Measurements from ENCODE around the gene SELENOK. TPM values are rescaled to one million over a fixed set of nuclear protein-coding genes. Genes with fewer than 3 reads are reported as not detected.

The SELENOK gene
- total and polyA plus RNA-seq, 2 of the 13 experiments (the other 11 are each of a cell fraction or from before 2014, with no cell fraction given) = 67.0 to 81.0 TPM

GRCh38 chr3:53881691-53882593, 9.7 kb downstream of the SELENOK start, which contains the start of gene ACTR8 (continued):
- TF ChIP-seq ZNF710 (CRISPR knock-in tag; IDR thresholded peaks at IDR 0.05; ENCODE audit: borderline replicate concordance) (peak; percentile 85), FOXP1 (IDR thresholded peaks at IDR 0.05) (no peak), FOXP1 (CRISPR knock-in tag; IDR thresholded peaks at IDR 0.05) (no peak), RELA (CRISPR knock-in tag; IDR thresholded peaks at IDR 0.05) (peak; percentile 82; the same call in 1 of the 2 replicates), FOXP4 (CRISPR knock-in tag; IDR thresholded peaks at IDR 0.05) (peak; percentile 42; the same call in 1 of the 2 replicates), BATF2 (CRISPR knock-in tag; IDR thresholded peaks at IDR 0.05) (no peak), SRSF1 (optimal IDR thresholded peaks at IDR 0.05; ENCODE audit: low read depth, low read length) (peak; percentile 89), ASH2L (IDR thresholded peaks at IDR 0.05; ENCODE audit: insufficient read length, low read depth, low read length) (peak; percentile 84), MZF1 (CRISPR knock-in tag; IDR thresholded peaks at IDR 0.05; ENCODE audit: borderline replicate concordance) (no peak), SNRNP70 (IDR thresholded peaks at IDR 0.05; ENCODE audit: low read depth, low read length) (no peak), ZNF235 (CRISPR knock-in tag; IDR thresholded peaks at IDR 0.05; ENCODE audit: borderline replicate concordance) (peak; percentile 79; the same call in 1 of the 2 replicates), MXD1 (CRISPR knock-in tag; IDR thresholded peaks at IDR 0.05) (peak; percentile 77), TOPORS (CRISPR knock-in tag; IDR thresholded peaks at IDR 0.05) (peak; percentile 73; the same call in 1 of the 2 replicates), ZNF605 (CRISPR knock-in tag; IDR thresholded peaks at IDR 0.05) (peak; percentile 71), LCORL (IDR thresholded peaks at IDR 0.05) (no peak), LCORL (CRISPR knock-in tag; IDR thresholded peaks at IDR 0.05) (peak; percentile 72; the same call in 1 of the 2 replicates)
- TF ChIP-seq, protein P1, sequence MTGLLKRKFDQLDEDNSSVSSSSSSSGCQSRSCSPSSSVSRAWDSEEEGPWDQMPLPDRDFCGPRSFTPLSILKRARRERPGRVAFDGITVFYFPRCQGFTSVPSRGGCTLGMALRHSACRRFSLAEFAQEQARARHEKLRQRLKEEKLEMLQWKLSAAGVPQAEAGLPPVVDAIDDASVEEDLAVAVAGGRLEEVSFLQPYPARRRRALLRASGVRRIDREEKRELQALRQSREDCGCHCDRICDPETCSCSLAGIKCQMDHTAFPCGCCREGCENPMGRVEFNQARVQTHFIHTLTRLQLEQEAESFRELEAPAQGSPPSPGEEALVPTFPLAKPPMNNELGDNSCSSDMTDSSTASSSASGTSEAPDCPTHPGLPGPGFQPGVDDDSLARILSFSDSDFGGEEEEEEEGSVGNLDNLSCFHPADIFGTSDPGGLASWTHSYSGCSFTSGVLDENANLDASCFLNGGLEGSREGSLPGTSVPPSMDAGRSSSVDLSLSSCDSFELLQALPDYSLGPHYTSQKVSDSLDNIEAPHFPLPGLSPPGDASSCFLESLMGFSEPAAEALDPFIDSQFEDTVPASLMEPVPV (CRISPR knock-in tag; IDR thresholded peaks at IDR 0.05) = peak; percentile 91
- TF ChIP-seq, protein P2, sequence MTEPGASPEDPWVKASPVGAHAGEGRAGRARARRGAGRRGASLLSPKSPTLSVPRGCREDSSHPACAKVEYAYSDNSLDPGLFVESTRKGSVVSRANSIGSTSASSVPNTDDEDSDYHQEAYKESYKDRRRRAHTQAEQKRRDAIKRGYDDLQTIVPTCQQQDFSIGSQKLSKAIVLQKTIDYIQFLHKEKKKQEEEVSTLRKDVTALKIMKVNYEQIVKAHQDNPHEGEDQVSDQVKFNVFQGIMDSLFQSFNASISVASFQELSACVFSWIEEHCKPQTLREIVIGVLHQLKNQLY (CRISPR knock-in tag; IDR thresholded peaks at IDR 0.05) = no peak
